NCI-H2107 (cell line): ENCODE results near the gene FGFR3.
"Not testable (repeated sequence)": the region's sequence is repeated elsewhere in the genome, so short reads cannot be mapped to it uniquely, and the experiment has no call there.

Experiments used
- DNase-seq: peaks from one replicate; lab custom pipeline; 2025; lab: John Stamatoyannopoulos, UW

The FGFR3 gene

GRCh38 chr4:1842339-1842895, 49.3 kb downstream of the FGFR3 start:
- no peak for DNase-seq

GRCh38 chr4:1842993-1843448, 49.9 kb downstream of the FGFR3 start:
- DNase-seq: no peak

GRCh38 chr4:1843852-1844251, 50.8 kb downstream of the FGFR3 start:
- no peak for DNase-seq

GRCh38 chr4:1844618-1845017, 51.5 kb downstream of the FGFR3 start:
- DNase-seq: not testable (repeated sequence)

GRCh38 chr4:1846580-1846979, 53.5 kb downstream of the FGFR3 start:
- no peak for DNase-seq

GRCh38 chr4:1850276-1850675, 57.2 kb downstream of the FGFR3 start:
- DNase-seq: no peak

- DNase-seq: no peak
Measured at GRCh38 chr4:1851160-1851559, 58.1 kb downstream of the FGFR3 start.

GRCh38 chr4:1851575-1852410, 58.7 kb downstream of the FGFR3 start:
- DNase-seq: no peak

GRCh38 chr4:1852904-1853623, 60.0 kb downstream of the FGFR3 start:
- no peak for DNase-seq

GRCh38 chr4:1854752-1855151, 61.7 kb downstream of the FGFR3 start:
- no peak for DNase-seq

- DNase-seq: no peak
Measured at GRCh38 chr4:1855333-1856070, 62.4 kb downstream of the FGFR3 start.

GRCh38 chr4:1856071-1856942, 63.2 kb downstream of the FGFR3 start, which contains the start of gene LETM1:
TSS of gene LETM1 (minus strand) at chr4:1856156. CDS start at chr4:1855950, 206 bp downstream.
- peak; percentile 78 for DNase-seq

- no peak for DNase-seq
Measured at GRCh38 chr4:1856943-1857699, 64.0 kb downstream of the FGFR3 start.

- DNase-seq: no peak
Measured at GRCh38 chr4:1857931-1858330, 64.8 kb downstream of the FGFR3 start.
